ENCODE results near the gene OSBPL3. TPM values are rescaled to one million over a fixed set of nuclear protein-coding genes. Genes with fewer than 3 reads are reported as not detected.
"Not testable (repeated sequence)": the region's sequence is repeated elsewhere in the genome, so short reads cannot be mapped to it uniquely, and the experiment has no call there.

Gene OSBPL3
- total and polyA plus RNA-seq, 4 donors = 0.28 to 3.0 (median 1.1) TPM

- DNase-seq (ENCODE audit: low spot score) = no peak
- H3K4me1 ChIP-seq (ENCODE audit: control insufficient read depth in 4 of 4, insufficient read depth in 4 of 4, low read length in 3 of 4) = no peaks in the 10 kb centered on the region
- no peak overlapping the region for H3K4me3 ChIP-seq (ENCODE audit: low read depth in 1 of 3, low read length in 3 of 3)
- no peaks in the 10 kb centered on the region for H3K9me3 ChIP-seq (ENCODE audit: control insufficient read depth in 4 of 4, low read length in 3 of 4)
- 65% methylated on average over 2 of the region's 2 CpGs for WGBS
- H3K9ac ChIP-seq (ENCODE audit: low read depth in 1 of 2, low read length in 2 of 2) = no peak overlapping the region
- H3K36me3 ChIP-seq (ENCODE audit: control insufficient read depth in 4 of 4, insufficient read depth in 3 of 4, low read depth in 1 of 4, low read length in 3 of 4) = no peaks in the 10 kb centered on the region
- peaks cover 0 to 2% (median 0%) of the 10 kb centered on the region in 4 donors for H3K27me3 ChIP-seq (ENCODE audit: control insufficient read depth in 4 of 4, insufficient read depth in 4 of 4, low read length in 3 of 4)
- no peak for TF ChIP-seq NR2F2 (IDR thresholded peaks at IDR 0.05)
- H3K27ac ChIP-seq (ENCODE audit: low read depth in 1 of 2, low read length in 2 of 2) = no peak overlapping the region
Observed at GRCh38 chr7:25014756-25015155, 34.8 kb upstream of the OSBPL3 start.

GRCh38 chr7:25012710-25013109 is 32.7 kb upstream of the OSBPL3 start:
- not testable (repeated sequence) for H3K27me3 ChIP-seq (ENCODE audit: control insufficient read depth in 4 of 4, insufficient read depth in 4 of 4, low read length in 3 of 4); H3K4me3 ChIP-seq (ENCODE audit: low read depth in 1 of 3, low read length in 3 of 3); H3K4me1 ChIP-seq (ENCODE audit: control insufficient read depth in 4 of 4, insufficient read depth in 4 of 4, low read length in 3 of 4); H3K9ac ChIP-seq (ENCODE audit: low read depth in 1 of 2, low read length in 2 of 2); H3K36me3 ChIP-seq (ENCODE audit: control insufficient read depth in 4 of 4, insufficient read depth in 3 of 4, low read depth in 1 of 4, low read length in 3 of 4); H3K27ac ChIP-seq (ENCODE audit: low read depth in 1 of 2, low read length in 2 of 2); H3K9me3 ChIP-seq (ENCODE audit: control insufficient read depth in 4 of 4, low read length in 3 of 4); DNase-seq (ENCODE audit: low spot score)
- 95% methylated on average over 3 of the region's 3 CpGs for WGBS

- TF ChIP-seq FOXA2 (IDR thresholded peaks at IDR 0.05) (no peak), HNF4A (conservative IDR thresholded peaks at IDR 0.05) (no peak), RXRA (IDR thresholded peaks at IDR 0.05) (no peak), YY1 (IDR thresholded peaks at IDR 0.05) (no peak), HNF4G (IDR thresholded peaks at IDR 0.05) (no peak), GABPA (IDR thresholded peaks at IDR 0.05 in 1 of 2, conservative IDR thresholded peaks at IDR 0.05 in 1 of 2) (no peak), EGR1 (IDR thresholded peaks at IDR 0.05; ENCODE audit: low read depth in 2 of 2) (no peak), RAD21 (IDR thresholded peaks at IDR 0.05) (no peak), FOXA1 (IDR thresholded peaks at IDR 0.05) (no peak), NR2F2 (IDR thresholded peaks at IDR 0.05) (no peak)
- TF ChIP-seq, protein P1, sequence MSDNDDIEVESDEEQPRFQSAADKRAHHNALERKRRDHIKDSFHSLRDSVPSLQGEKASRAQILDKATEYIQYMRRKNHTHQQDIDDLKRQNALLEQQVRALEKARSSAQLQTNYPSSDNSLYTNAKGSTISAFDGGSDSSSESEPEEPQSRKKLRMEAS (IDR thresholded peaks at IDR 0.05) = no peak
- no peak overlapping the region for H3K4me3 ChIP-seq (ENCODE audit: low read depth in 1 of 3, low read length in 3 of 3)
- H3K36me3 ChIP-seq (ENCODE audit: control insufficient read depth in 4 of 4, insufficient read depth in 3 of 4, low read depth in 1 of 4, low read length in 3 of 4) = no peaks in the 10 kb centered on the region
- peaks cover 0 to 5% (median 2%) of the 10 kb centered on the region in 4 donors for H3K9me3 ChIP-seq (ENCODE audit: control insufficient read depth in 4 of 4, low read length in 3 of 4)
- no peak for DNase-seq (ENCODE audit: low spot score)
- H3K27ac ChIP-seq (ENCODE audit: low read depth in 1 of 2, low read length in 2 of 2) = no peak overlapping the region
- no peaks in the 10 kb centered on the region for H3K4me1 ChIP-seq (ENCODE audit: control insufficient read depth in 4 of 4, insufficient read depth in 4 of 4, low read length in 3 of 4)
- no peak overlapping the region for H3K9ac ChIP-seq (ENCODE audit: low read depth in 1 of 2, low read length in 2 of 2)
- peaks cover 0 to 2% (median 0%) of the 10 kb centered on the region in 4 donors for H3K27me3 ChIP-seq (ENCODE audit: control insufficient read depth in 4 of 4, insufficient read depth in 4 of 4, low read length in 3 of 4)
Observed at GRCh38 chr7:25012254-25012653, 32.3 kb upstream of the OSBPL3 start.

DNA sequence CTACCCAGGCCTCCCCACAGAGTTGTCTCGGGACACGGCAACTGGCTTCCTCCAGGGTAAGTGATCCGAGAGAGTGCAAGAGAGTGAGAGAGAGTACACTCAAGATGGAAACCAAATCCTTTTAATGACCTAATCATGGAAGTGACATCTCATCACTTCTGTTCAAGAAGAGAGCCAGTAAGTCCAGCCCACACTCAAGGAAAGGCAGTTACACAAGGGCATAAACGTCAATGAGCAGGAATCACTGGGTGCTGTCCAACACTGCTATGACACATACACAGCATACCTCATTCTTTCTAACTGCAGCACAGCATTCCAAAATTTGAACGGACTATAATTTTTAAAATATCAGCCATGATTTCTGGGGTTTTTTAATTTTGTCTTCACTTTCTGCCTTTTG is 29.3 kb upstream of the OSBPL3 start:
- WGBS = 62% methylated on average over 5 of the region's 5 CpGs
- Histone ChIP-seq H3K9ac (ENCODE audit: low read depth in 1 of 2, low read length in 2 of 2) (no peak overlapping the region), H3K9me3 (ENCODE audit: control insufficient read depth in 4 of 4, low read length in 3 of 4) (peaks cover 0 to 5% (median 2%) of the 10 kb centered on the region in 4 donors), H3K4me3 (ENCODE audit: low read depth in 1 of 3, low read length in 3 of 3) (no peak overlapping the region), H3K36me3 (ENCODE audit: control insufficient read depth in 4 of 4, insufficient read depth in 3 of 4, low read depth in 1 of 4, low read length in 3 of 4) (no peaks in the 10 kb centered on the region), H3K27ac (ENCODE audit: low read depth in 1 of 2, low read length in 2 of 2) (no peak overlapping the region), H3K27me3 (ENCODE audit: control insufficient read depth in 4 of 4, insufficient read depth in 4 of 4, low read length in 3 of 4) (peaks cover 0 to 2% (median 0%) of the 10 kb centered on the region in 4 donors), H3K4me1 (ENCODE audit: control insufficient read depth in 4 of 4, insufficient read depth in 4 of 4, low read length in 3 of 4) (no peaks in the 10 kb centered on the region)
- DNase-seq (ENCODE audit: low spot score) = no peak
- TF ChIP-seq TAF1 (conservative IDR thresholded peaks at IDR 0.05) = no peak
- TF ChIP-seq RXRA (IDR thresholded peaks at IDR 0.05) = no peak
- TF ChIP-seq, protein P1 (IDR thresholded peaks at IDR 0.05) = no peak
- TF ChIP-seq SP1 (IDR thresholded peaks at IDR 0.05) = no peak
- TF ChIP-seq, protein P2, sequence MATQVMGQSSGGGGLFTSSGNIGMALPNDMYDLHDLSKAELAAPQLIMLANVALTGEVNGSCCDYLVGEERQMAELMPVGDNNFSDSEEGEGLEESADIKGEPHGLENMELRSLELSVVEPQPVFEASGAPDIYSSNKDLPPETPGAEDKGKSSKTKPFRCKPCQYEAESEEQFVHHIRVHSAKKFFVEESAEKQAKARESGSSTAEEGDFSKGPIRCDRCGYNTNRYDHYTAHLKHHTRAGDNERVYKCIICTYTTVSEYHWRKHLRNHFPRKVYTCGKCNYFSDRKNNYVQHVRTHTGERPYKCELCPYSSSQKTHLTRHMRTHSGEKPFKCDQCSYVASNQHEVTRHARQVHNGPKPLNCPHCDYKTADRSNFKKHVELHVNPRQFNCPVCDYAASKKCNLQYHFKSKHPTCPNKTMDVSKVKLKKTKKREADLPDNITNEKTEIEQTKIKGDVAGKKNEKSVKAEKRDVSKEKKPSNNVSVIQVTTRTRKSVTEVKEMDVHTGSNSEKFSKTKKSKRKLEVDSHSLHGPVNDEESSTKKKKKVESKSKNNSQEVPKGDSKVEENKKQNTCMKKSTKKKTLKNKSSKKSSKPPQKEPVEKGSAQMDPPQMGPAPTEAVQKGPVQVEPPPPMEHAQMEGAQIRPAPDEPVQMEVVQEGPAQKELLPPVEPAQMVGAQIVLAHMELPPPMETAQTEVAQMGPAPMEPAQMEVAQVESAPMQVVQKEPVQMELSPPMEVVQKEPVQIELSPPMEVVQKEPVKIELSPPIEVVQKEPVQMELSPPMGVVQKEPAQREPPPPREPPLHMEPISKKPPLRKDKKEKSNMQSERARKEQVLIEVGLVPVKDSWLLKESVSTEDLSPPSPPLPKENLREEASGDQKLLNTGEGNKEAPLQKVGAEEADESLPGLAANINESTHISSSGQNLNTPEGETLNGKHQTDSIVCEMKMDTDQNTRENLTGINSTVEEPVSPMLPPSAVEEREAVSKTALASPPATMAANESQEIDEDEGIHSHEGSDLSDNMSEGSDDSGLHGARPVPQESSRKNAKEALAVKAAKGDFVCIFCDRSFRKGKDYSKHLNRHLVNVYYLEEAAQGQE (IDR thresholded peaks at IDR 0.05) = no peak
- TF ChIP-seq YY1 (IDR thresholded peaks at IDR 0.05) = no peak
- no peak for TF ChIP-seq RAD21 (IDR thresholded peaks at IDR 0.05)
- TF ChIP-seq CTCF (IDR thresholded peaks at IDR 0.05; ENCODE audit: low read depth, low read length, missing input control) = no peak
- TF ChIP-seq FOXA2 (IDR thresholded peaks at IDR 0.05) = no peak

Measured in liver (tissue), 9 donors.